NOMO-1 treated with dmso at 0.1 percent for 144 hours (cell line): ENCODE data around the gene PCSK5.

Experiments used
- DNase-seq: peaks from one replicate; lab custom pipeline; 2025; ENCODE audit not compliant: unreplicated experiment; lab: John Stamatoyannopoulos, UW

PCSK5 gene

DNA sequence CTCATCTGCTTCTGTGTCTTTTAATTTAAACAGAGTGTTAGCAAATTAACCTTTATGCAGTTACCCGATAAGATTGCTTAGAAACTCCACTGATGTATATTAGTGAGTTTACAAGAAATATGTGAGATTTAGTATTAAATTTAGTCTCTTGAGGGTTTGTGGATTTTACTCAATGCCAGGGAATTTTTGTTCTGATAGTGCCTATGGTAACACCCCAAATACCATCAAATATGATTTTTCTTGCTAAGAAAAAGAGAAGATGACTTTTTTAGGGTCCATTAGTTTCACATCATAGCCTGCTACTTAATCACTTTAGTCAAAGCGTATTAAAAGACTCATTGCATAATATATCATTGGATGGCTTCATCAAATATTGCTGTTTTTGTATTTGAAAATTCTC, 224.9 kb downstream of the PCSK5 start:
- DNase-seq: no peak

DNA sequence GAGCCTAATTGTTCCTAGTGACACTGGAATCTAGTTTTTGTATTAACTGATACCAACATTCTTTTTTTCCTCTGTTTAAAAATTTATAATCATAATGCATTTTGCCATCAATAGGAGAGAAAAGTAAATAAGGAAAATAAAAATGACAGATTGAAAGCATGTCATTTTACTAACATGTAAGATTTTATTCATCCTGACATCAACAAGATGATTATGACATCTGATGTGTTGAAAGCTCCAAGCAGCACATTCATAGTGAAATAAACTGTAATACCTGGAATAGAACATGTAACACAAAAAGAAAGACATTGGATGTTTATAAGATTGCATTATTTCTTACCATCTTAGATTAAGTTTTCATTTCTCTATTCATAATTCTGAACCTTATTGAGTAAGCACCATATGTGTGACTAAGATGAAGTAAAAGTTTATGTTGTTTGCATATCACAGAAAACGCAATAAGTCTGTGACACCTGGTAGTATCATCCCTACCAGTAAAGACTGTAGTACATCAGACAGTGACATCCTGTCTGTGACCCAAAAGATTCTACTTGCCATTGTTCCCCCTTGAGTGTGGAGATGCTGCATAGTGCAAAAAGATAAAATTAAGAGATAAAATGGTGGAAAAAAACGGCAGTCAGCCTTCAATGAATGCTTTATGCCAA, 225.6 kb downstream of the PCSK5 start:
- no peak for DNase-seq

DNA sequence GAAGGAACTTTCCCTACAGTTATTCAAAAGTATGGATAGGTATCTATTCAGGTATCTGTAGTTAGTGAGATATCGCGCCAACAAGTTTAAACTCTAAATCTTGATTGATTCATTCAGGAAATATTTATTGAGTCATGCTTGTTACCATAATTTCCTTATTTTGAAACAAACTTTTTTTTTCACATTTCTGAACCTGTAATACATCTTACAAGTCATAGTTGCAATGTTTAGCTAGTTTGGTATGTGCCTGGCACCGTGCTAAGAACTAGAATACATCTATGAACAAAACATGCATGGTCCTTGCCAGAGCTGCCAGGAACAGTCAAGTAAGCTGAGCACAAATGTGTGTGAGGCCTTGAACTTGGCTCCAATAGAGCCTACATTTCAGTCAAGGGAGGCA, 226.4 kb downstream of the PCSK5 start:
- no peak for DNase-seq

DNA sequence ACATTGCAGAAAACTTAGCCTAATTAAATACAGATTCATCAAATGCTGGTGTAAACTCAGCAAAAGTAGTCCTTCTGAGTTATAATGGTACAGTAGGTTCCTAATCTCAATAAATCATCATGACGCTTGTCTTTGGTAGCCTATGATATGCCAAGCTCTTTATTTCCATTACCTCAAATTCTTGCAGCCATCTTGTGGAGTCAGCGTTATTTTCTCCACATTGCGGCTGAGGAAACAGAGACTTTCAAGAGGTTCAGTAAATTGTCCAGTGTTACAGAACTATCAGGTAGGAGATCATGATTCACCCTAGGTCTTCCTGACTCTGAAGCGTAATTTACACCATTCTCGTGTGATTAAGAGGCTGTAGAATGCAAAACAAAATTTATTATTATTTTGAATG, 237.2 kb downstream of the PCSK5 start:
- no peak for DNase-seq

DNA sequence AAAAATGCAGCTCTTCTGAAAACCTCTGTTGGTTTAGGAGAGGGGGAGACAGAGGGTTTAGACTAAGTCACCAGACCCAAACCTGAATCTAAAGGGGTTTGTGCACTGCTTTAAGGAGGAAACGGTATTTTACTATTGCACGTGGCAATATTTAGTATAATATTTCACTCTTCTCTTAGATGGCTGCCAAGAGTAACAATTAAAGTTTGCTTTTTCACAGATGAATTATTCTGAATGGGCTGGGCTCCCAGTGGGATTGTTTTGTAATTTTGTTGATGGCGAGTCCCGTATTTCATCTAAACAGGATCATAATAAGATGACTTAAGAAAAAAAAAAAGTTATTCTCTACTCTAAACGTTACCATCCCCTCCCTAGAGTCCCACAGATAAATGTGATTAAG, 245.4 kb downstream of the PCSK5 start:
- no peak for DNase-seq

DNA sequence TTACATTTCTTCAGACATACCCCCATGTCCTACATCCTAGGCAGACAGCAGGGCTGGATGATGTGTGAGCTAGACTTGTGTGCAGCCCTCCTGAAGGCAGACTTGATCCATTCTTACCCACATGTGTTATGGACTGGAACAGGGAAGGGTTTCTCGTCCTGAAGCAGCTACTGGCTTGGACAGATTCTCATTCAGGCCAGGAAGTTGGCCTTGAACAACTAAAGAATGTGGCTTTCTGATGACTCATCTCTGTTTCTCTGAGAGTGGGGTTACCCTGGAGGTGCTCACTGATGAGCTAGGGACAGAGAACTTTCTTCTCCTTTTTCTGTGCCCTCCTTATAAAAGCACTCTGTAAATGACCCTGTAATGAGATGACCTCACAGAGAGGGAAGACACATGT, 246.5 kb downstream of the PCSK5 start:
- DNase-seq: no peak

DNA sequence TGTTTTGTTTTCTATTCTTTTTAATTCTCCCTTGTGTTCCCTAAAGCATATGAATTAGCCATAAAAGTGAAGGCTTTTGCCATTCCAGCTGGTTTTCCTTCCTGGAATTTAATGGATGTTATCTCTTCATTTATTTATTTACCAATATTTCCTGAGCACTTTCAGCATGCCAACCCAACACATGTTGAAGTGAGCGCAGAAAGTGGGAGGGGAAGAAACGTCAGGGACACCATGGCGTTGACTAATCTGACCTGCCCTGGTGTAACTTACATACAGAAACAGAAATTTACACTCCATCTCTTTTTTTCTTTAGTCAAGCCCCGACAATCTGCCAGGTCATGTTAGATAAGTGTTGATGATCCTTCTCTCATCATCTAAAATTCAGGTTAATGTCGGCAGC, 247.5 kb downstream of the PCSK5 start:
- no peak for DNase-seq

DNA sequence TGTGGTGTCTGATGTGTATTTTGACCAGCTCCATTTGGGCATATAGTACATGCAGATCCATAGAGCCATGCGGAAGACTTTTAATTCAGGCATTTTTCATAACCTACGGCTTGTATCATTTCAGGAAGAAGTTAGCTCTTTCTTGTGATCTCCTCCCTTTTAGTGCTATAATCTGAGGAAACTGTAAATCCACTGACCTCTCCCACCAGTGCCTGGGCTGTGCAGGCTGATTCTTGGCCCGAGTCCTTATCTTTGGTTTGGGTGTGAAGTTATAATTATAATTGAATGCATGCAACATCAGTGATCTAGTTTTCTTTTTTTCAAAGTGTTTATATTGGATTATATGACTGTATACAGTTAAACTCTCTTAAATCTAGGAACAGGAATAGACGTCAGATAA, 247.9 kb downstream of the PCSK5 start:
- no peak for DNase-seq

DNA sequence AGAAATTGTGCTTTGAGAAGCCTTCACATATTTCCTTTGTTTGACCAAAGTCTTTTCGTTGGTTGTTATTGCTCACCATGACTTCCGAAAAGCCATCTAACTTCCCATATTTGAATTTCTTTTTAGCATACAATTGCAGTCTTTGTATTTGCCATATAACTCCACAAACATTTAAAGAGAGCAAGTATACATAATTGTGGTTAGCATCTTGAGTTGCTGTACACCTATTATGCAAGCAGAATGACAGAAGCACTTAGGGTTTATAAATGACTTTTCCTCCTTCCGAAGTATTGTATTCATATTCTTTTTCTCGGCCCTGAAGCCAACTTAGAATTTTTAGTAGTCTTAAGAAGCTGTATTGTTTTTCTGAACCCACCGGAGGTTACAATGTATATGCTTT, 253.4 kb downstream of the PCSK5 start:
- DNase-seq: no peak

DNA sequence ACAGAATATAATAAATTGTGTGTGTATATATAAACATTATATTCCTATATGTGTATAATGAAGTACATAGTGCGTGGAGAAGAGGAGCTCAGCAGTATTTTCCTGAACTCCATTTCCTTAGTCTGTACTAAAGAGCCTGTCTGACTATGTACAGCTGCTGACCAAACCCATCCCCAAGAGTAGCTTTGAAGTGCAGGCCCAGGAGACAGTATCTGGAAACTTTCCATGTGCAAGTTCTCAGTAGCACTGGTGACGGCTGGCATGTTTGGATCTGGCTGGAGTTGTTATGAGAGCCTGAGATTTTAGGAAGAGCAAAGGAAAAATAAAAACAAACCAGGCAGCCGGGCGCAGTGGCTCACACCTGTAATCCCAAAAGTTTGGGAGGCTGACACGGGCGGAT, 259.5 kb downstream of the PCSK5 start:
- no peak for DNase-seq

DNA sequence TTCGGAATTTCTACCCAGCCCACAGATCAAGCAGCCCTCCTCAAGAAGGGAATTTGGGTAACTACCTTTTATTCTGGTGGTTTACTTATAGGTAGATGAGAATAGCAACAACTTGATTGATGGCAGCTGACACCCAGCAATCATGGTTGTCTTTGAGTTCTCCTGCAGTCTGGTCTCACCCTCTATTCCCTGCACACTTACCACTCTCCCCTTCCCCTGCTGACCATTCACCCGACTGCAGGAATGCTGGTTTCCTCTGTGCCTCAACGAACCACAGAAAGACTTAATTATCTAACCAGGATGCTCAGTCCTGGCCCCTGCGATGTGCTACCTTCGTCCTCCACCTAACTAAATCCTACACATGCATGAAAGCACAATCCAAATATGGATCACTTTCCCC, 260.8 kb downstream of the PCSK5 start:
- no peak for DNase-seq

DNA sequence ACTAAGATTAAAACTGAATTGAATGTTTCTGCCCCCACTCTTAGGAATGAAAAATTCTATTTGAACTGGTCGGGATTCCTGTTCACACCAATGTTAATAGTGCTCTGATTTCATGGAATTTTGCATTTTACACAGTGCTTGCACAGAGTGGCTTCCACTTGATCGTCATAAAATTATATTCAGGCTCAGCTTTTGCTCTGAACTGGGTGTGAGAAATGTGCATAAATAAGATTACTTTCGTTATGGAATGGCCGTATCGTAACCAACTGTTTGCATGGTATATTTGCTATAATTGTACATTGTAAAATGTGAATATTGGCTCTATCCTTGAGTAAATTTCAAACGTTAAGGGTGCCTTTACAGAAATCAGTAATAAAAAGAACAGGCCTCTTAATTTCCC, 262.9 kb downstream of the PCSK5 start:
- DNase-seq: no peak

DNA sequence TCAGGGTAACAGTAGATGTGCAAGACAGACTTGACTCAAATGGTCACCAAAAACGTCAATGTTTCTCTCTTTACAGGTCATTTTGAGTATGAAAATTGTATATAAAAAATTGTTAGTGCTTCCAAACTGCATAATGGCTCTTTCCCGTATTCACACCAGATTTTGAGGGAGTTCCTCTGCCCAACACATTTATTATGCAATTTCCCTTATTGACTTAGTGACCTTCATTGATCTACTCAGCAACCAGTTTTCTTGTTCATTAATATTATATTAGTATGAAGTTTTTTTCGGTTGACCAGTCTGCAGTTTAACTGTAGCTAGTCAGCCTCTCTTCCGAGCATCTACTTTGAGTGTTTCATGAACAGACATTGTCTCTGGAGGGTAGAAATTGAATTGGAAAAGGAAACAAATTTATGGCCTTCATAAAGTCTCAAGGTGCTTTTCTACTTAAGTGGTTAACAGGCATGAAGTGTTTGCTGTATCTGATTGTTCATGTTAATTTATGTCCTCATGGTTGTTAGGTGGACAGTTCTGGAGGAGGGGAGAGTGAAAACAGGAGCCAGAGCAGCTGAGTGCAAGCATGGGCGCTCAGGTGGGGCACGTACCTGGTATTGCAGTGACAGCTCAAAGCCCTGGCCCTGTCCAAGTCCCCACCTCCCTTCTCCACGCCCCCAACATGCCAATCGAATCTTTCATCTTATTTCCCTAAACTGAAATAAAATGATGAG, 263.6 kb downstream of the PCSK5 start:
- no peak for DNase-seq

DNA sequence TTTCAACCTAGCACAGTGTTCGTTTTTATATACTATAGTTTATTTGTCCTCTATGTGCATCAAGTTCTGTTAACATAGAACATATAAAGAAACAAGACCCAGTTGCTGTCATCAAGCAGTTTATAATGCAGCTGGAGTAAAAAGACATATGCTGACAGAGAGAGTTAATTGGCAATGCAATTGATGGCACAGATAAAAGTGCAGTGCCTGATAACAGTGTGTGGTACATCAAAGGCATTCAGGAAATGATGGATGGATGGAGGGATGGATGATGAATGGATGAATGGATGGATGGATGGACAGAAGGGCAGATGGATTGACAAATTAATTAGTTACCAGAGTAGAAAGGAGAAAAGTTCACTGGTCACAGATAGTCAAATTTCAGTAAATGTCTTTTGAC, 264.9 kb downstream of the PCSK5 start:
- no peak for DNase-seq

DNA sequence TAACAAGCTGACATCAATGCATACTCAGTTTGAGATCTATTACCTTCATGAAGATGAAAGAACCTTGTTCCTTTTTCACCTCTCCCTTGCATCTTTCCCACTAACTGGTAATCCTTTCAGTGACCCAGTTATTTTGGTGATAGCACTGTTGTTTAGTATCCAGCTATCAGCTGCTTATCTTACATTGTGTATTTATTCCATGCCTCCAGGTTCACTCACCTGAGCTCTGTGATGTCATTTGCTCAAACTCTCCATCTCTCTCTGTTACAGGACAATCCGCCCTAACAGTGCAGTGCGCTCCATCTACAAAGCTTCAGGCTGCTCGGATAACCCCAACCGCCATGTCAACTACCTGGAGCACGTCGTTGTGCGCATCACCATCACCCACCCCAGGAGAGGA, 268.2 kb downstream of the PCSK5 start:
- no peak for DNase-seq

DNA sequence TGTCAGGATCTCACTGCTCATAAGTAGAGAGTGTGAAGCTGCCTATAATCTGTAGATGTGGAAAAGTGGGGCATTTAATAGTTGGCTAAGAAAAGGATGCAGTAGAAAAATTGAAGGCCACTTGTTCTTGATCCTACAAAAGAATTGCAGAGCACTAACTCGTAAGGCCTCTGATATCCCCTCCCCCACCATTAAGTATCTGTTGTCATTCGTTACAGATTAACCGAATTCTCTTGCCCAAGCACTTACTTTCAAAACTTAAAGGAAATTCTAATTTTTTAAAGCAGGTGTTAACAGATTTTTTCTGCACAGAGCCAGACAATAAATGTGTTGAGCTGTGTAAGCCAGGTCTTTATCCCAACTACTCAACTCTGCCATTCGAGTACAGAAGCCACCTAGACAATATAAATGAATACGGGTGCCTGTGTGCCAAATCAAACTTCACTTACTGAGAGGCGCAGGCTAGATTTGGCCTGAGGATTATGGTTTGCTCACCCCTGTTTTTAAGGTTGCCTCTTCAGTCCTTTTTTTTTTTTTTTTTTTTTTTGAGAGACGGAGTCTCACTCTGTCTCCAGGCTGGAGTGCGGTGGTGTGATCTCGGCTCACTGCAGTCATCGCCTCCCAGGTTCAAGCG, 268.9 kb downstream of the PCSK5 start:
- no peak for DNase-seq

DNA sequence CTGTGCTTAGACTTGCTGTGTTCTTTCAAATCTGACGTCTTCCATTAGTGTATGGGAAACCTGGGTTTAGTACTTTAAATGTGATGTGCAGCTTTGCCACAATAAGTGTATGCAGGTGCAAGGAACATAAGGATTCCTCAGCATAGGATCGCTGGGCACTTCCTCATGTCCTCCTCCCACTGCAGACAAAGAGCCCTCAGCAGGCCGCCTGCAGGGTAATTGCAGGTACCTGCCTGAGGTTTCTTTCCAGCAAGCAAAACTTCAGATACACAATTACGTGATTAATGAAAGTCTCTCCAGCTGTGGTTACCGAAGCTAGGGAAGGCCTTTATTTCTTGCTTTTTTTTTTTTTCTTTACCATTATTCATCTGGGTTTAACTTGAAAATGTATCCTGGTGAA, 270.6 kb downstream of the PCSK5 start:
- DNase-seq: no peak

DNA sequence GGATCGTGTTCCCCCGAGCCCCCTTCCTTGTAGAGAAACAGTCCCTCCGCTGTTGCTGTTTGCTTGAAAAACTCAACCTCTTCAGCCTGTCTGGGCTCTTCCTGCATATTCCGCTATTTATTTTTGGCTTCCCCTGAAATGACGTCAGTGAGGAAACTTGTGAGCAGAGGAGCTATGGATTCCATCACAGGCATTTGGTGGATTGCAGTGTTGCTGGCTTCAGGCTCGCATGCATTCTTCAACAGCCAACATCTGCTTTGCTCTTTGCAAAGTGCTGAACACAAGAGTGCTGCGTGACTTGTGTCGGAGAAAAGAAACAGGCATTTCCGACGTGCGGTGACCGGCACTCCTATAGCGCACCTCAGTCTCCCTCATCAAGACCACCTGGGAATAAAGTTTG, 271.1 kb downstream of the PCSK5 start:
- no peak for DNase-seq

DNA sequence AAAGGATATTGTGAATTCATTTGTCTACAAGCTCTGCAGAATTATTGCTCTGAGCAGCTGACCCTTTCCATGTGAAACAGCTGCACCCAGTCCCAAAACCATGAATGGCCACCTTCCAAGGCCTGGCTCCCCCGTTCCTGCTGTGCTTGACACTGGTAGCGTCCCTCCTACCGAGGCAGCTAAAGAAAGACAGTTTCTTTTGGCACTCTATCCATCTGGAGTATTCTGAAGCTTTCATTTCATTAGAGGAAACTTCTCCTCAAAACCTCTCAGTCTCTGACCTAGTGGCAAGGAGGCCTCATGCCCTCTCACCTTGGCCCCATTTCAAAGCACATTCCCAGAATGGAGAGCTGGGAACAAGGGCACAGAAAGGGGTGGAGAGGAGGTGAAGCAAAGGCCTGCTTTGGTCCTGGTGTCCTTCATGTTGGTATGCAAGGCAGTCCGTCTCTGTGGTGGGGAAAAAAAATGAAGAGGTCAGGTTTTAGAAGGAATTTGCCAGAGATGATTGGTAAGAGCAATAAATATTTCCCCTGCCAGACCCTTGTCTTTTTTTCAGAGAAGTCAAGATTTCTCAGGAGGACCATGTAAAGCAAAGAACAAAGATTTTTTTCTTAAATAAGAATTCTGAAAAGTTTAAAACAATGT, 271.7 kb downstream of the PCSK5 start:
- DNase-seq: no peak

DNA sequence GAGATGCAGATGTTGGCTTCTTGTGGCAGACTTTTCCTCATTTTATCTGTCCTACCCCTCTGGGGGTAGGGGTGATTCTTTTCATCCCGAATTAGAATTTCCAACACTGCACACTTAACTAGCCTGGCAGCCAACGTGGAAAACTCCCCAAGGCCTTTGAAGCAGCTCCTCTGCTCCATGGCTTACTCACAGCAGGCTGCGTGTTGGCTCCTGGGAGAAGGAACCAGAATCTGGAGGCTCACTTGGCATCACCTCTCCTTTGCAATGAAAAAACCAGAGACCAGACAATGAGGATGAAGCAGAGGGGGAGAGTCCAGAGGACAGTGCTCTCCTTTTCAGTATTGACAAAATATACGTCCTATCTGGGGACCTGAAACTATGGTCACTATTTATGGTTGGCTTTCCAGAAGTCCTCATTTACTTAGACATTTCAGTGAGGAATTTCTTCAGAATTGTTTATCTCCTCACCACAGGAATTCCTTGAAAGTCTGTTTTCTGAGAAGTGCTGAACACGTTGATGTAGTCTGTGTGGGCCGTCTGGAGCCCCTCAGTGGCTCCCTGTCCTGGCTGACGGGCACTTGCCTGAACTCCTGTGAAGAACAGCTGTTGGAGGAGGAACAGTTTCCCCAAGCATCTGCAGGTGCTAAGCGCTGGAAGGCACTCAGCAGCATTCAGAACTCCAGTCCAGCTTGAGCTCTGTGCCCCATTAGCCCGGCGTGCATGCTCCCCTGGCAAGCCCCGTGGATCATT, 272.5 kb downstream of the PCSK5 start:
- no peak for DNase-seq

DNA sequence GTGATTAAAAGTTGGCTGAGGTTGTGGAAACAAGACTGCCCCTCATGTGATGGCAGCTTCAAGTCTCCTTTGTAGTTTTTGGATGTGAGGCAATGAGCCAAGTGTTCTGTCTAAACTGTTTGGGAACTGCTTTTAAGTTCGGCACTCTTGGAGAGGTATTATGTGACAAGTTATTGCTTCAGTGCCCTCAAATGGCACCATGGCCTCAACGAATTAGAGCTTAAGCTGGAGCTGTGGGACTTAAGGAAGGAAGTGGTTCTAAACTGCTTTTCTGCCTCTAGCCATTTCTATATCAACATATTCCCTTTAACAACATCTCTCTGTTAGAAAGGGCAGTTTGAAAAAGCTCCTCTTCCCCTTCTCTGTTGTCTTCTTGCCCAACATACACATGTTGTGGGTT, 276.1 kb downstream of the PCSK5 start:
- peak; percentile 69 for DNase-seq
